Hematopoietic multipotent progenitor cell treated with erythropoietin and hydrocortisone succinate and interleukin-3 and kit ligand, for 17 days (in vitro differentiated cells): ENCODE measurements around the gene TDRD3.

Experiments used
- DNase-seq: peaks from one replicate; pipeline ENCODE4 v3.0.0-alpha.2; 2015; ENCODE audit warnings: low spot score

TDRD3 gene

GRCh38 chr13:60454425-60454824 is 57.4 kb downstream of the TDRD3 start:
- no peak for DNase-seq

- no peak for DNase-seq
Observed at GRCh38 chr13:60463787-60464186, 66.8 kb downstream of the TDRD3 start.

GRCh38 chr13:60467098-60467497 is 70.1 kb downstream of the TDRD3 start:
- no peak for DNase-seq

GRCh38 chr13:60479273-60479672 is 82.3 kb downstream of the TDRD3 start:
- no peak for DNase-seq

- DNase-seq = no peak
Observed at GRCh38 chr13:60482012-60482411, 85.0 kb downstream of the TDRD3 start.

GRCh38 chr13:60484865-60485264 is 87.8 kb downstream of the TDRD3 start:
- DNase-seq = no peak

GRCh38 chr13:60491531-60491930 is 94.5 kb downstream of the TDRD3 start:
- DNase-seq = no peak

- no peak for DNase-seq
Observed at GRCh38 chr13:60492187-60492586, 95.2 kb downstream of the TDRD3 start.

- no peak for DNase-seq
Observed at GRCh38 chr13:60494296-60494695, 97.3 kb downstream of the TDRD3 start.

- no peak for DNase-seq
Observed at GRCh38 chr13:60501236-60501635, 104.2 kb downstream of the TDRD3 start.

- no peak for DNase-seq
Observed at GRCh38 chr13:60509601-60510386, 112.8 kb downstream of the TDRD3 start.

- DNase-seq = no peak
Observed at GRCh38 chr13:60511637-60512036, 114.6 kb downstream of the TDRD3 start.

GRCh38 chr13:60514891-60515290 is 117.9 kb downstream of the TDRD3 start:
- no peak for DNase-seq

- no peak for DNase-seq
Observed at GRCh38 chr13:60519496-60519895, 122.5 kb downstream of the TDRD3 start.

- DNase-seq = no peak
Observed at GRCh38 chr13:60520902-60521569, 124.0 kb downstream of the TDRD3 start.

- DNase-seq = no peak
Observed at GRCh38 chr13:60538566-60538965, 141.5 kb downstream of the TDRD3 start.

GRCh38 chr13:60540276-60540675 is 143.3 kb downstream of the TDRD3 start:
- no peak for DNase-seq

GRCh38 chr13:60562096-60562780 is 165.2 kb downstream of the TDRD3 start:
- no peak for DNase-seq

- no peak for DNase-seq
Observed at GRCh38 chr13:60571571-60571970, 174.6 kb downstream of the TDRD3 start.

- DNase-seq = no peak
Observed at GRCh38 chr13:60572003-60572798, 175.2 kb downstream of the TDRD3 start.

- no peak for DNase-seq
Observed at GRCh38 chr13:60572855-60573254, 175.8 kb downstream of the TDRD3 start.

GRCh38 chr13:60574735-60575134 is 177.7 kb downstream of the TDRD3 start:
- DNase-seq = no peak
